Measurements from ENCODE around the gene ADAMTSL2. TPM values are rescaled to one million over a fixed set of nuclear protein-coding genes. Genes with fewer than 3 reads are reported as not detected.

ADAMTSL2 gene
- total RNA-seq, 1 donor: 0.10 TPM

GRCh38 chr9:133532937-133533668 is 1.4 kb upstream of the ADAMTSL2 start:
- H3K27me3 ChIP-seq (ENCODE audit: insufficient read depth, low read length): peaks cover 4% of the 10 kb centered on the region
- H3K4me1 ChIP-seq (ENCODE audit: insufficient read depth, low read length): no peaks in the 10 kb centered on the region
- H3K9me3 ChIP-seq (ENCODE audit: low read depth, low read length): no peaks in the 10 kb centered on the region
- no peak overlapping the region for H3K4me3 ChIP-seq (ENCODE audit: low read length)

- H3K27me3 ChIP-seq (ENCODE audit: insufficient read depth, low read length): peaks cover 4% of the 10 kb centered on the region
- no peaks in the 10 kb centered on the region for H3K9me3 ChIP-seq (ENCODE audit: low read depth, low read length)
- H3K4me1 ChIP-seq (ENCODE audit: insufficient read depth, low read length): no peaks in the 10 kb centered on the region
- H3K4me3 ChIP-seq (ENCODE audit: low read length): no peak overlapping the region
These were observed 647 bp upstream of the ADAMTSL2 start for GRCh38 chr9:133533857-133534256.

GRCh38 chr9:133535306-133535877 is 888 bp downstream of the ADAMTSL2 start:
- no peak overlapping the region for H3K4me3 ChIP-seq (ENCODE audit: low read length)
- no peaks in the 10 kb centered on the region for H3K4me1 ChIP-seq (ENCODE audit: insufficient read depth, low read length)
- H3K9me3 ChIP-seq (ENCODE audit: low read depth, low read length): no peaks in the 10 kb centered on the region
- peaks cover 4% of the 10 kb centered on the region for H3K27me3 ChIP-seq (ENCODE audit: insufficient read depth, low read length)

GRCh38 chr9:133536080-133536479 is 1.6 kb downstream of the ADAMTSL2 start:
- H3K4me3 ChIP-seq (ENCODE audit: low read length): no peak overlapping the region
- H3K27me3 ChIP-seq (ENCODE audit: insufficient read depth, low read length): peaks cover 4% of the 10 kb centered on the region
- no peaks in the 10 kb centered on the region for H3K9me3 ChIP-seq (ENCODE audit: low read depth, low read length)
- H3K4me1 ChIP-seq (ENCODE audit: insufficient read depth, low read length): no peaks in the 10 kb centered on the region

- no peaks in the 10 kb centered on the region for H3K4me1 ChIP-seq (ENCODE audit: insufficient read depth, low read length)
- peaks cover 4% of the 10 kb centered on the region for H3K27me3 ChIP-seq (ENCODE audit: insufficient read depth, low read length)
- H3K4me3 ChIP-seq (ENCODE audit: low read length): no peak overlapping the region
- H3K9me3 ChIP-seq (ENCODE audit: low read depth, low read length): no peaks in the 10 kb centered on the region
These were observed 2.0 kb downstream of the ADAMTSL2 start for GRCh38 chr9:133536536-133536935.

- Histone ChIP-seq H3K27me3 (ENCODE audit: insufficient read depth, low read length) (peaks cover 4% of the 10 kb centered on the region), H3K4me3 (ENCODE audit: low read length) (no peak overlapping the region)
These were observed 2.8 kb downstream of the ADAMTSL2 start for GRCh38 chr9:133537257-133537656.

GRCh38 chr9:133538176-133538575 is 3.7 kb downstream of the ADAMTSL2 start:
- Histone ChIP-seq H3K4me3 (ENCODE audit: low read length) (no peak overlapping the region), H3K9me3 (ENCODE audit: low read depth, low read length) (no peaks in the 10 kb centered on the region), H3K27me3 (ENCODE audit: insufficient read depth, low read length) (peaks cover 4% of the 10 kb centered on the region), H3K4me1 (ENCODE audit: insufficient read depth, low read length) (no peaks in the 10 kb centered on the region)

More at GRCh38 chr9:133537257-133537656, 2.8 kb downstream of the ADAMTSL2 start:
- H3K4me1 ChIP-seq (ENCODE audit: insufficient read depth, low read length): no peaks in the 10 kb centered on the region
- H3K9me3 ChIP-seq (ENCODE audit: low read depth, low read length): no peaks in the 10 kb centered on the region

GRCh38 chr9:133538851-133539833 is 4.6 kb downstream of the ADAMTSL2 start:
- Histone ChIP-seq H3K9me3 (ENCODE audit: low read depth, low read length) (no peaks in the 10 kb centered on the region), H3K4me3 (ENCODE audit: low read length) (no peak overlapping the region), H3K4me1 (ENCODE audit: insufficient read depth, low read length) (no peaks in the 10 kb centered on the region), H3K27me3 (ENCODE audit: insufficient read depth, low read length) (peaks cover 2% of the 10 kb centered on the region)

GRCh38 chr9:133539991-133540697 is 5.6 kb downstream of the ADAMTSL2 start:
- H3K27me3 ChIP-seq (ENCODE audit: insufficient read depth, low read length): no peaks in the 10 kb centered on the region
- H3K4me1 ChIP-seq (ENCODE audit: insufficient read depth, low read length): no peaks in the 10 kb centered on the region
- H3K4me3 ChIP-seq (ENCODE audit: low read length): no peak overlapping the region
- H3K9me3 ChIP-seq (ENCODE audit: low read depth, low read length): no peaks in the 10 kb centered on the region

GRCh38 chr9:133540698-133541025 is 6.2 kb downstream of the ADAMTSL2 start:
- no peaks in the 10 kb centered on the region for H3K9me3 ChIP-seq (ENCODE audit: low read depth, low read length)
- no peaks in the 10 kb centered on the region for H3K4me1 ChIP-seq (ENCODE audit: insufficient read depth, low read length)
- no peaks in the 10 kb centered on the region for H3K27me3 ChIP-seq (ENCODE audit: insufficient read depth, low read length)
- H3K4me3 ChIP-seq (ENCODE audit: low read length): no peak overlapping the region

GRCh38 chr9:133542002-133542401 is 7.5 kb downstream of the ADAMTSL2 start:
- H3K27me3 ChIP-seq (ENCODE audit: insufficient read depth, low read length): no peaks in the 10 kb centered on the region
- no peak overlapping the region for H3K4me3 ChIP-seq (ENCODE audit: low read length)
- H3K9me3 ChIP-seq (ENCODE audit: low read depth, low read length): no peaks in the 10 kb centered on the region
- no peaks in the 10 kb centered on the region for H3K4me1 ChIP-seq (ENCODE audit: insufficient read depth, low read length)

- no peaks in the 10 kb centered on the region for H3K9me3 ChIP-seq (ENCODE audit: low read depth, low read length)
- H3K4me3 ChIP-seq (ENCODE audit: low read length): no peak overlapping the region
- no peaks in the 10 kb centered on the region for H3K4me1 ChIP-seq (ENCODE audit: insufficient read depth, low read length)
- H3K27me3 ChIP-seq (ENCODE audit: insufficient read depth, low read length): no peaks in the 10 kb centered on the region
These were observed 9.4 kb downstream of the ADAMTSL2 start for GRCh38 chr9:133543772-133544467.

- no peaks in the 10 kb centered on the region for H3K27me3 ChIP-seq (ENCODE audit: insufficient read depth, low read length)
- no peaks in the 10 kb centered on the region for H3K9me3 ChIP-seq (ENCODE audit: low read depth, low read length)
- H3K4me1 ChIP-seq (ENCODE audit: insufficient read depth, low read length): no peaks in the 10 kb centered on the region
- no peak overlapping the region for H3K4me3 ChIP-seq (ENCODE audit: low read length)
These were observed 11.2 kb downstream of the ADAMTSL2 start for GRCh38 chr9:133545494-133546286.

GRCh38 chr9:133546287-133546680 is 11.8 kb downstream of the ADAMTSL2 start:
- no peak overlapping the region for H3K4me3 ChIP-seq (ENCODE audit: low read length)
- H3K9me3 ChIP-seq (ENCODE audit: low read depth, low read length): no peaks in the 10 kb centered on the region
- no peaks in the 10 kb centered on the region for H3K4me1 ChIP-seq (ENCODE audit: insufficient read depth, low read length)
- H3K27me3 ChIP-seq (ENCODE audit: insufficient read depth, low read length): no peaks in the 10 kb centered on the region
